Nephron progenitor cell (in vitro differentiated cells): Measurements from ENCODE around the gene POLD1.

ENCODE experiments used
- DNase-seq: peaks from one replicate; pipeline ENCODE4 v3.0.0; 2021
- H3K27ac Mint-ChIP-seq: 2 replicates; pipeline ENCODE4 v1.8.0; 2021; ENCODE audit warnings: mild to moderate bottlenecking, moderate library complexity, mixed read lengths
- H3K27me3 Mint-ChIP-seq: 2 replicates; pipeline ENCODE4 v1.8.0; 2021; ENCODE audit warnings: mild to moderate bottlenecking, low read depth, mixed read lengths; ENCODE audit not compliant: poor library complexity
- H3K36me3 Mint-ChIP-seq: 2 replicates; pipeline ENCODE4 v1.8.0; 2021; ENCODE audit warnings: low read depth, mixed read lengths
- H3K4me1 Mint-ChIP-seq: 2 replicates; pipeline ENCODE4 v1.8.0; 2021; ENCODE audit warnings: mixed read lengths
- H3K4me3 Mint-ChIP-seq: 2 replicates; pipeline ENCODE4 v1.8.0; 2021; ENCODE audit warnings: mild to moderate bottlenecking, moderate library complexity, mixed read lengths
- H3K9me3 Mint-ChIP-seq: 2 replicates; pipeline ENCODE4 v1.8.0; 2021; ENCODE audit warnings: mild to moderate bottlenecking, moderate library complexity, mixed read lengths
- TF ChIP-seq, protein P1 (sequence below): fragments of 200-600 bp; sonication (generic); IDR thresholded peaks from 2 replicates; pipeline ENCODE4 v1.5.0; 2021; ENCODE audit warnings: antibody characterized with exemption

The POLD1 gene

DNA sequence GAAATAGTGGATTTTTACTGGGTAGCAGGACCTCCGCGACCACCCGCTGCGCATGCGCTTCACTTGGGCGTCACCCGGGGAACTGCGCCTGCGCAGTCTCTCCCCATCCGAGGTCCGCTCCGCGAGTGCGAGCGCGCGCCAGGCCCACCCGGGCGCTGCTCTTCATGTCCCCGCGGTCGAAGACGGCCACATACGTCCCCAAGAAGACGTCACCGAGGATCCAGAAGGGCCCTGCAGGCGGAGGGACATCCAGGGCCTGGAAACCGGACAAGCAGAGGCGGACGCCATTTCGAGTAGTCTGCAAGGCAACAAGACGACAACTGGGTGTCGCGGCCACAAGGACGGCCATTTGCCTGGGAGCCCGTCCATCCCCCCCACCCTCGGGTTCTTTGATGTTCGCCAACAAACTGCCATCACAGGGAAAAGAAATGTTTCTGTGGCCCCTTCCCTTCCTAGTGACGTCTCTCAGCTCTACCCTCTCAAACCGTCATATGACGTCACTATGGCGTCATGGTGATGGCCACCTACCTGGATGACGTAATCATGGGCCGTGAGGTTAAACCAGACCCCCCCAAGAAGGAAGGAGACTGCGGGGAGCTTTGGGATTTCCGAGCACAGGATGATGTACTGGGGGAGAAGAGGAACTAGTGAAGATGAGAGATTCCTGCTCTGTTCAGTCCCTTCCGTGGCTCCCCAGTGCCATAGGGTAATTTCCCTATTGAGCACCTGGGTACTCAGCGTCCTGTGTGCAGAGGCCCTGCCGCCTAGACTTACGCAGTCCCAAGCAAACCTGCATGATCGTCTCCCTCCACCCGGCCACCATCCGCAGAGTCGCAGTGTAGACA lies 25.4 kb upstream of the POLD1 start:
- no peak overlapping the region for H3K4me3 Mint-ChIP-seq
- H3K9me3 Mint-ChIP-seq, result no peaks in the 10 kb centered on the region
- peaks cover 11% of the 10 kb centered on the region for H3K4me1 Mint-ChIP-seq
- no peak for DNase-seq
- H3K36me3 Mint-ChIP-seq, result peaks cover 16% of the 10 kb centered on the region
- H3K27me3 Mint-ChIP-seq, result peaks cover 17% of the 10 kb centered on the region
- TF ChIP-seq, protein P1, sequence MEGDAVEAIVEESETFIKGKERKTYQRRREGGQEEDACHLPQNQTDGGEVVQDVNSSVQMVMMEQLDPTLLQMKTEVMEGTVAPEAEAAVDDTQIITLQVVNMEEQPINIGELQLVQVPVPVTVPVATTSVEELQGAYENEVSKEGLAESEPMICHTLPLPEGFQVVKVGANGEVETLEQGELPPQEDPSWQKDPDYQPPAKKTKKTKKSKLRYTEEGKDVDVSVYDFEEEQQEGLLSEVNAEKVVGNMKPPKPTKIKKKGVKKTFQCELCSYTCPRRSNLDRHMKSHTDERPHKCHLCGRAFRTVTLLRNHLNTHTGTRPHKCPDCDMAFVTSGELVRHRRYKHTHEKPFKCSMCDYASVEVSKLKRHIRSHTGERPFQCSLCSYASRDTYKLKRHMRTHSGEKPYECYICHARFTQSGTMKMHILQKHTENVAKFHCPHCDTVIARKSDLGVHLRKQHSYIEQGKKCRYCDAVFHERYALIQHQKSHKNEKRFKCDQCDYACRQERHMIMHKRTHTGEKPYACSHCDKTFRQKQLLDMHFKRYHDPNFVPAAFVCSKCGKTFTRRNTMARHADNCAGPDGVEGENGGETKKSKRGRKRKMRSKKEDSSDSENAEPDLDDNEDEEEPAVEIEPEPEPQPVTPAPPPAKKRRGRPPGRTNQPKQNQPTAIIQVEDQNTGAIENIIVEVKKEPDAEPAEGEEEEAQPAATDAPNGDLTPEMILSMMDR, result no peak
- no peak overlapping the region for H3K27ac Mint-ChIP-seq

DNA sequence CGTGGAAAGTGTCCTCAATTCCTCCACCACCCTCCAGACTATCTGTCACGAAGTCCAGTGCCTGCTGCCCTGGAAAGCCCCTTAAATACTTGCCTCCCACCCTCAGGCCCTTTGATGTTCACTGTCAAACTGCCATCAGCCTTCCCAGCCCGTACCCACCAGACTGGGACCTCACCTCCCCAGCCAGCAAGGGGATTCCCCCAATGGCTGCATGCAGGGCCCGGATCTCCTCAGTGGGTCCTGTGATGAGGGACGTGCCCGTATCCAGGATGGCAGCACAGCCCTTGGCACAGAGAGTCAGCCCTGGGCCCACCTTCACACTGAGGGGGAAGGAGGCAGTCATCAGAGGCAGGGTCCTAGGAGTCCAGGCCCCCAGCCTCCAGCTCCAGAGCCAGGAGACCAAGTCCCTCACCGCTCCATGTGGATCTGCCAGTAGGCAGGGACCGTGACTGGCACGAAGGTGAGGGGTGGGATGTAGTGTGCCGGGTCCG lies 24.8 kb upstream of the POLD1 start:
- H3K36me3 Mint-ChIP-seq, result peaks cover 16% of the 10 kb centered on the region
- H3K27me3 Mint-ChIP-seq, result peaks cover 17% of the 10 kb centered on the region
- H3K4me3 Mint-ChIP-seq, result no peak overlapping the region
- H3K9me3 Mint-ChIP-seq, result no peaks in the 10 kb centered on the region
- H3K4me1 Mint-ChIP-seq, result peaks cover 11% of the 10 kb centered on the region
- DNase-seq, result no peak
- no peak overlapping the region for H3K27ac Mint-ChIP-seq
- TF ChIP-seq, protein P1, result no peak

DNA sequence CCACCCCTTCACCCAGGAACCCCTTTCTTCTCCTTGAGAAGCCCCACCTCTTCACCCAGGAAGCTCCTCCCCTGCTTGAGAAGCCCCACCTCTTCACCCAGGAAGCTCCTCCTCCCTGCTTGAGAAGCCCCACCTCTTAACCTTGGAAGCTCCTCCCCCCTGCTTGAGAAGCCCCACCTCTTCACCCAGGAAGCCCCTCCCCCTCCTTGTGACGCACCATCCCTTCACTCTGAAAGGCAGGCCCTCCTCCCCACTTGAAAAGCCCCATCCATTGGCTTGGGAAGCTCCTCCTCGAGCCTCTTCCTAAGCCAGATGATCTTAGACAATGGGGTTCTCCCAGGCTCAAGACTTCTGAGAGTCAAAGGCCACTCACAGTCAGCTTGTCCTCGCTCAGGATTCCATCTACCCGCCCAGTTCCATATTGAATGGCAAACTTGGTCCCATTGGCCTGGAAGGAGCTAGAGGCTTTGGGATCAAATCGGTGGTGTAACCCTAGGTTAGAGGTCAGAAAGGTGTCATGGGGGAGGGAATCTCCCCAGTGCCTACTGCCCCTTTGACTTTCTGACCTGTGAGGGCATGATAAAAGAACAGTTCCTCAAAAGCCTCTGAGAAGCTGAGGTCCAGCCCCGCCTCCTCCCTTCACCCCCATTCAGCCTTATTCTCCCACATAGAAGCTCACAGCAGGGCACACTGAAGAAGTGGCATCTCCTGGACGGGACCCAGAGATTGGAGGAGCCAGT lies 22.7 kb upstream of the POLD1 start:
- TF ChIP-seq, protein P1, result no peak
- DNase-seq, result no peak
- peaks cover 16% of the 10 kb centered on the region for H3K36me3 Mint-ChIP-seq
- H3K27me3 Mint-ChIP-seq, result peaks cover 17% of the 10 kb centered on the region
- H3K4me3 Mint-ChIP-seq, result no peak overlapping the region
- peaks cover 11% of the 10 kb centered on the region for H3K4me1 Mint-ChIP-seq
- H3K9me3 Mint-ChIP-seq, result no peaks in the 10 kb centered on the region
- no peak overlapping the region for H3K27ac Mint-ChIP-seq

DNA sequence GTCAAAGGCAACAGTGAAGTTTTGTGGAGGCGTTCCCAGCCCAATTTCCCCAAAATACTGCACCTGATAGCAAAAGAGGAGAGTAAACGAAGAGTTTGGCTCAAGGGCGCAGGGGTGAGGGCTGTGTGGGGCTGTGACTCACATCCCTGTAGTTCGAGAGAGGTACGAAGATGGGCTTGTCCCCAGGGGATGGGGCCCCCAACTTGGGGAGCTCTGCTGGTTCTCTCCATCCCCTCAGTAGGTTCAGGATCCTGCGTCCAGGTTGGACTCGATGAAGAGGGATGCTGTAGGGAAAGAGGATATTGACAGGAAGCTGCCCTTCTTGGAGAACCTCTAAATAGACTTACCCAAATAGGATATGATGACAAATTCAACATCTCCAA lies 22.1 kb upstream of the POLD1 start:
- H3K36me3 Mint-ChIP-seq, result peaks cover 16% of the 10 kb centered on the region
- TF ChIP-seq, protein P1, result no peak
- peaks cover 8% of the 10 kb centered on the region for H3K4me1 Mint-ChIP-seq
- H3K4me3 Mint-ChIP-seq, result no peak overlapping the region
- DNase-seq, result no peak
- no peak overlapping the region for H3K27ac Mint-ChIP-seq
- H3K27me3 Mint-ChIP-seq, result peaks cover 17% of the 10 kb centered on the region
- H3K9me3 Mint-ChIP-seq, result no peaks in the 10 kb centered on the region

DNA sequence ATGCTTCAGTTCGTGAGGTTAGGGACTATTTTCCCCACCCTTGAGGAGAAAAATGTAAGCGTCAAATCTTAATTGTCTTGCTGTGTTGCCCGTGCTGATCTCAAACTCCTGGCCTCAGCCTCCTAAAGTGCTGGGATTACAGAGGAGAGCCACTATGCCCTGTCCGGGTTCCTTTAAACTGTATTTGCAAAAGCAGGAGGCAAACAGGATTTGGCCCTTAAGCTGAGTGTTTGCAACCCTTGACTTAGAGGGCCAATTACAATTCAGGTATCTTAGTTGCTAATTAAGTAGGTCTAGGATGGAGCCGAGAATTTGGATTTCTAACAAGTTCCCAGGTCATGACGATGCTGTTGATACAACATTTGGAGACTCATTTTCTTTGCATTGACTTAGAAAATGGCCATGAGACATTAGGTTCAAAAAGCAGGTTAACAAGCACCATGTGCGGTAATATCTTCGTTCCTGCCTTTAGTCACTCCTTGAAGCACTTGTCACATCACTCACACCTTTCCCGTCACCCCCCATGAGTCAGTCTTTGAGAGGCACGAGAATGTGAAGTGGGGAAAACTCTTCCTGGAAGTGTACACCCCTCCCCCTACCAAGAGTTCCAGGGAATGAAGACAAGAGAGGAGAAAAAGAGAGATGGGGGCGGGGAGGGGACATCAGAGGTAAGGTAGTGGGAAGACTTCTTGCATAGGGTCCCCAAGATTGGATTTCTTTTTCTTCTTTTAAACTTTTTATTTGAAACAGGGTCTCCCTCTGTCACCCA lies 21.3 kb upstream of the POLD1 start:
- Mint-ChIP-seq H3K27me3 (peaks cover 17% of the 10 kb centered on the region), H3K9me3 (no peaks in the 10 kb centered on the region), H3K27ac (peak overlapping the region; percentile 31), H3K4me1 (peaks cover 12% of the 10 kb centered on the region), H3K36me3 (peaks cover 16% of the 10 kb centered on the region), H3K4me3 (no peak overlapping the region)
- TF ChIP-seq, protein P1, result no peak
- DNase-seq, result no peak
